Panc1 (cell line): ENCODE data around the gene SYT13. TPM values are rescaled to one million over a fixed set of nuclear protein-coding genes. Genes with fewer than 3 reads are reported as not detected.

Source experiments
- ATAC-seq: fragments of 200-7000 bp; cut with Tn5 transposase; 2 replicates; pipeline ENCODE4 v1.9.1; 2020; ENCODE audit warnings: mild to moderate bottlenecking, moderate library complexity
- BruUV-seq: library from RNA; stranded (reverse); fragments of 400-500 nt; replicated peaks from 2 replicates; lab custom pipeline; 2021; lab: Mats Ljungman, UMichigan
- CTCF ChIA-PET: fragments of 300-600 bp; sonication (Branson Sonifier 250); formaldehyde crosslinking; loops from one replicate; lab custom pipeline; 2022; ENCODE audit warnings: antibody characterized with exemption; lab: Charles Lee
- POLR2A ChIA-PET: fragments of 300-600 bp; sonication (Branson Sonifier 250); formaldehyde crosslinking; loops from one replicate; lab custom pipeline; 2022; ENCODE audit warnings: antibody characterized with exemption; lab: Charles Lee
- DNase-seq: peaks from one replicate; pipeline ENCODE4 v3.0.0-alpha.2; 2010; ENCODE audit warnings: low read depth, low spot score
- H3K27ac ChIP-seq: 2 replicates; pipeline ENCODE4 v1.5.1; 2011; ENCODE audit warnings: mild to moderate bottlenecking, low read length, inconsistent platforms
- H3K27me3 ChIP-seq: fragments of 200-500 bp; sonication (Bioruptor generic); 2 replicates; pipeline ENCODE4 v1.6.0; 2014; ENCODE audit warnings: low read length, inconsistent platforms; ENCODE audit not compliant: control insufficient read depth, insufficient read depth
- H3K36me3 ChIP-seq: fragments of 200-500 bp; sonication (Bioruptor generic); 2 replicates; pipeline ENCODE4 v1.5.1; 2014; ENCODE audit warnings: inconsistent platforms, mild to moderate bottlenecking, low read length, moderate library complexity; ENCODE audit not compliant: control insufficient read depth, insufficient read depth
- H3K4me1 ChIP-seq: 2 replicates; pipeline ENCODE4 v1.5.1; 2011; ENCODE audit warnings: inconsistent platforms, mild to moderate bottlenecking, low read length, moderate library complexity; ENCODE audit not compliant: control insufficient read depth, insufficient read depth
- H3K4me3 ChIP-seq, 2 experiments: 2 replicates each; pipeline ENCODE4 v1.5.1; 2011 to 2012; ENCODE audit warnings: low read depth in 2 of 2, low read length in 2 of 2, mild to moderate bottlenecking in 2 of 2, inconsistent platforms in 1 of 2, moderate library complexity in 1 of 2
- H3K9me3 ChIP-seq: fragments of 200-500 bp; sonication (Bioruptor generic); 2 replicates; pipeline ENCODE4 v1.5.1; 2014; ENCODE audit warnings: low read depth, mild to moderate bottlenecking, inconsistent platforms, low read length, moderate library complexity; ENCODE audit not compliant: control insufficient read depth, insufficient read depth
- POLR2AphosphoS5 ChIP-seq: IDR thresholded peaks from 2 replicates; pipeline ENCODE4 v1.6.1; 2012; ENCODE audit warnings: mild to moderate bottlenecking, low read depth, low read length, moderate library complexity
- SIN3A ChIP-seq: IDR thresholded peaks from 2 replicates; pipeline ENCODE4 v1.6.1; 2012; ENCODE audit warnings: low read depth, mild to moderate bottlenecking, low read length, moderate library complexity, borderline replicate concordance; ENCODE audit not compliant: insufficient read depth
- TCF7L2 ChIP-seq: IDR thresholded peaks from 2 replicates; pipeline ENCODE4 v1.6.1; 2011; ENCODE audit warnings: mild to moderate bottlenecking, low read depth, low read length, inconsistent platforms
- in situ Hi-C: cut with HindIII; loops from 2 replicates; pipeline ENCODE4 v1.10.0; 2016; ENCODE audit warnings: low sequenced_read_pairs, low pct_unique_long_range_greater_than_20kb
- intact Hi-C: fragments of 100-400 bp; cut with micrococcal nuclease; formaldehyde crosslinking; loops from one replicate; pipeline ENCODE4 v1.10.0; 2022; ENCODE audit not compliant: unreplicated experiment
- total RNA-seq: library from RNA; stranded (reverse); gene quantifications from one replicate; pipeline ENCODE4 v1.2.1, GENCODE V29; 2021; ENCODE audit not compliant: unreplicated experiment
- TF ChIP-seq, protein P1 (sequence below), 2 experiments: IDR thresholded peaks; 2 replicates each; pipeline ENCODE4 v1.6.1; 2011 to 2012; ENCODE audit warnings: low read depth in 2 of 2, control low read depth in 1 of 2, low read length in 1 of 2, mild to moderate bottlenecking in 1 of 2, moderate library complexity in 1 of 2; ENCODE audit not compliant: insufficient read depth in 1 of 2
- TF ChIP-seq, protein P2 (sequence below): fragments of 450-650 bp; IDR thresholded peaks from 2 replicates; pipeline ENCODE4 v1.5.1; 2017; ENCODE audit warnings: mild to moderate bottlenecking

Gene SYT13
- total RNA-seq, 1 experiment from 2014 or later, result 0.13 TPM

DNA sequence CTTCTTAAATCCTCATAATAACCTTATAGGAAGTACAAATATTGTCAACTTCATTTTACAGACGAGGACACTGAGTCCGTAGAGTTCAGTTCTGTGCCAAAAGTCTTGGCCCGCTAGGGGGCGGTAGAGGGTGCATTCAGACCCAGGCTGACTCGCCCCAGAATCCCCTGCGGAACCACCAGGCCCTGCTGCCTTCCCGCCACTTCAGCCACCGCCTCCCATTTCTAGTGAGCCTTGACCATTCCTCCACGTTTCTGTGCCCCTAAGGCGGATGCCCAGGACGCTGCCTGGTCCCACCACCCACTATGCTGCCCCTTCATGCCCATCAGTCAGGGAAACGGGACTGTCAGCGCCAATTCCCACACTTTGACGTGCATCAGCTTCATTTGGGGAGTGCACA, 19.1 kb downstream of the SYT13 start:
- Histone ChIP-seq H3K27me3 (peaks cover 8% of the 10 kb centered on the region), H3K4me3 (no peak overlapping the region), H3K4me1 (no peaks in the 10 kb centered on the region), H3K36me3 (no peaks in the 10 kb centered on the region), H3K9me3 (no peaks in the 10 kb centered on the region), H3K27ac (no peak overlapping the region)
- POLR2A ChIA-PET, result no interaction called here
- in situ Hi-C loops (no loop called here), intact Hi-C loops (no loop called here)
- BruUV-seq, result no TSS peak
- CTCF ChIA-PET, result interaction anchor here (0.7 kb wide), 1 partner anchor 75 kb away, joined by 4 read pairs; no protein-coding TSS in a partner anchor
- DNase-seq (no peak), ATAC-seq (no peak)
- TF ChIP-seq, protein P1, sequence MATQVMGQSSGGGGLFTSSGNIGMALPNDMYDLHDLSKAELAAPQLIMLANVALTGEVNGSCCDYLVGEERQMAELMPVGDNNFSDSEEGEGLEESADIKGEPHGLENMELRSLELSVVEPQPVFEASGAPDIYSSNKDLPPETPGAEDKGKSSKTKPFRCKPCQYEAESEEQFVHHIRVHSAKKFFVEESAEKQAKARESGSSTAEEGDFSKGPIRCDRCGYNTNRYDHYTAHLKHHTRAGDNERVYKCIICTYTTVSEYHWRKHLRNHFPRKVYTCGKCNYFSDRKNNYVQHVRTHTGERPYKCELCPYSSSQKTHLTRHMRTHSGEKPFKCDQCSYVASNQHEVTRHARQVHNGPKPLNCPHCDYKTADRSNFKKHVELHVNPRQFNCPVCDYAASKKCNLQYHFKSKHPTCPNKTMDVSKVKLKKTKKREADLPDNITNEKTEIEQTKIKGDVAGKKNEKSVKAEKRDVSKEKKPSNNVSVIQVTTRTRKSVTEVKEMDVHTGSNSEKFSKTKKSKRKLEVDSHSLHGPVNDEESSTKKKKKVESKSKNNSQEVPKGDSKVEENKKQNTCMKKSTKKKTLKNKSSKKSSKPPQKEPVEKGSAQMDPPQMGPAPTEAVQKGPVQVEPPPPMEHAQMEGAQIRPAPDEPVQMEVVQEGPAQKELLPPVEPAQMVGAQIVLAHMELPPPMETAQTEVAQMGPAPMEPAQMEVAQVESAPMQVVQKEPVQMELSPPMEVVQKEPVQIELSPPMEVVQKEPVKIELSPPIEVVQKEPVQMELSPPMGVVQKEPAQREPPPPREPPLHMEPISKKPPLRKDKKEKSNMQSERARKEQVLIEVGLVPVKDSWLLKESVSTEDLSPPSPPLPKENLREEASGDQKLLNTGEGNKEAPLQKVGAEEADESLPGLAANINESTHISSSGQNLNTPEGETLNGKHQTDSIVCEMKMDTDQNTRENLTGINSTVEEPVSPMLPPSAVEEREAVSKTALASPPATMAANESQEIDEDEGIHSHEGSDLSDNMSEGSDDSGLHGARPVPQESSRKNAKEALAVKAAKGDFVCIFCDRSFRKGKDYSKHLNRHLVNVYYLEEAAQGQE (IDR thresholded peaks at IDR 0.05; ENCODE audit: insufficient read depth in 1 of 2, low read depth in 2 of 2, low read length in 1 of 2), result no peak
- TF ChIP-seq, protein P2, sequence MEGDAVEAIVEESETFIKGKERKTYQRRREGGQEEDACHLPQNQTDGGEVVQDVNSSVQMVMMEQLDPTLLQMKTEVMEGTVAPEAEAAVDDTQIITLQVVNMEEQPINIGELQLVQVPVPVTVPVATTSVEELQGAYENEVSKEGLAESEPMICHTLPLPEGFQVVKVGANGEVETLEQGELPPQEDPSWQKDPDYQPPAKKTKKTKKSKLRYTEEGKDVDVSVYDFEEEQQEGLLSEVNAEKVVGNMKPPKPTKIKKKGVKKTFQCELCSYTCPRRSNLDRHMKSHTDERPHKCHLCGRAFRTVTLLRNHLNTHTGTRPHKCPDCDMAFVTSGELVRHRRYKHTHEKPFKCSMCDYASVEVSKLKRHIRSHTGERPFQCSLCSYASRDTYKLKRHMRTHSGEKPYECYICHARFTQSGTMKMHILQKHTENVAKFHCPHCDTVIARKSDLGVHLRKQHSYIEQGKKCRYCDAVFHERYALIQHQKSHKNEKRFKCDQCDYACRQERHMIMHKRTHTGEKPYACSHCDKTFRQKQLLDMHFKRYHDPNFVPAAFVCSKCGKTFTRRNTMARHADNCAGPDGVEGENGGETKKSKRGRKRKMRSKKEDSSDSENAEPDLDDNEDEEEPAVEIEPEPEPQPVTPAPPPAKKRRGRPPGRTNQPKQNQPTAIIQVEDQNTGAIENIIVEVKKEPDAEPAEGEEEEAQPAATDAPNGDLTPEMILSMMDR, result peak; percentile 66

DNA sequence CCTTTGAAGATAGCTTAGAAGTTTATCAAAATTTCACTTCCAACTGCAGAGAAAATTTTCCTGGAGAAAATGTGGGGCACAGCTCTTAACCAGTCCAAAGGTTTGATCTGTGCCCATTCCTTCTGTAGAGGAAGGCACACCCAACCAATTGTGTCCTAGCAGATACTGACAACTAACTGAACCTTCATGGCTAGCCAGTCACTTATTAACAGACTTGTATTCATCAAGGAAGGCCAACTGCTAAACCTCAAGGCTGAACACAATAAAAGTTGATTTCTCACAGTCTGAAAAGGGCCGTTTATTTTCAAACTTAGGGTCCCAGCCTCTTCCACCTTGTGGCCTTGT, 19.5 kb downstream of the SYT13 start:
- H3K27ac ChIP-seq, result no peak overlapping the region

More for the DNA sequence above, 19.5 kb downstream of the SYT13 start:
- no peaks in the 10 kb centered on the region for H3K9me3 ChIP-seq
- H3K4me1 ChIP-seq, result no peaks in the 10 kb centered on the region
- in situ Hi-C loops, result no loop called here
- intact Hi-C loops, result no loop called here
- CTCF ChIA-PET, result interaction anchor here (0.7 to 0.8 kb wide), 2 partner anchors 27 to 76 kb away, joined by 3 to 4 read pairs; no protein-coding TSS in a partner anchor
- POLR2A ChIA-PET, result no interaction called here
- no peak for ATAC-seq
- H3K27me3 ChIP-seq, result peaks cover 8% of the 10 kb centered on the region
- DNase-seq, result no peak
- H3K4me3 ChIP-seq, result no peak overlapping the region
- BruUV-seq, result no TSS peak
- H3K36me3 ChIP-seq, result no peaks in the 10 kb centered on the region
- TF ChIP-seq, protein P2, result no peak
- TF ChIP-seq, protein P1 (IDR thresholded peaks at IDR 0.05; ENCODE audit: insufficient read depth in 1 of 2, low read depth in 2 of 2, low read length in 1 of 2), result no peak
- no peak for TF ChIP-seq TCF7L2
- TF ChIP-seq SIN3A, result no peak
- no peak for TF ChIP-seq POLR2AphosphoS5
